Fibroblast of villous mesenchyme (primary cell): ENCODE measurements around the gene GJD3. TPM values are rescaled to one million over a fixed set of nuclear protein-coding genes. Genes with fewer than 3 reads are reported as not detected.

Experiments used
- DNase-seq: peaks from one replicate; pipeline ENCODE4 v3.0.0-alpha.2; 2010; ENCODE audit warnings: low read depth
- H3K4me3 ChIP-seq: 2 replicates; pipeline ENCODE4 v1.5.1; 2011; ENCODE audit warnings: low read depth, mild to moderate bottlenecking, low read length
- small RNA-seq: library from RNA; depleted of rRNA; stranded (forward); fragments of <200 nt; gene quantifications from one replicate; pipeline ENCODE3, GENCODE V24; 2012
- total RNA-seq: library from RNA; depleted of rRNA; stranded (reverse); fragments of >200 nt; gene quantifications from 2 replicates; pipeline ENCODE4 v1.2.3, GENCODE V29; 2012
- TF ChIP-seq, protein P1 (sequence below): IDR thresholded peaks from 2 replicates; pipeline ENCODE4 v1.5.1; 2012; ENCODE audit warnings: low read depth, mild to moderate bottlenecking, low read length; ENCODE audit not compliant: insufficient read depth

GJD3 gene
- total RNA-seq, 1 donor, result 2.2 TPM

GRCh38 chr17:40315678-40316570 is 48.6 kb downstream of the GJD3 start:
- H3K4me3 ChIP-seq, result no peak overlapping the region
- DNase-seq, result no peak
- TF ChIP-seq, protein P1, sequence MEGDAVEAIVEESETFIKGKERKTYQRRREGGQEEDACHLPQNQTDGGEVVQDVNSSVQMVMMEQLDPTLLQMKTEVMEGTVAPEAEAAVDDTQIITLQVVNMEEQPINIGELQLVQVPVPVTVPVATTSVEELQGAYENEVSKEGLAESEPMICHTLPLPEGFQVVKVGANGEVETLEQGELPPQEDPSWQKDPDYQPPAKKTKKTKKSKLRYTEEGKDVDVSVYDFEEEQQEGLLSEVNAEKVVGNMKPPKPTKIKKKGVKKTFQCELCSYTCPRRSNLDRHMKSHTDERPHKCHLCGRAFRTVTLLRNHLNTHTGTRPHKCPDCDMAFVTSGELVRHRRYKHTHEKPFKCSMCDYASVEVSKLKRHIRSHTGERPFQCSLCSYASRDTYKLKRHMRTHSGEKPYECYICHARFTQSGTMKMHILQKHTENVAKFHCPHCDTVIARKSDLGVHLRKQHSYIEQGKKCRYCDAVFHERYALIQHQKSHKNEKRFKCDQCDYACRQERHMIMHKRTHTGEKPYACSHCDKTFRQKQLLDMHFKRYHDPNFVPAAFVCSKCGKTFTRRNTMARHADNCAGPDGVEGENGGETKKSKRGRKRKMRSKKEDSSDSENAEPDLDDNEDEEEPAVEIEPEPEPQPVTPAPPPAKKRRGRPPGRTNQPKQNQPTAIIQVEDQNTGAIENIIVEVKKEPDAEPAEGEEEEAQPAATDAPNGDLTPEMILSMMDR, result no peak

GRCh38 chr17:40315206-40315605 is 49.3 kb downstream of the GJD3 start:
- no peak overlapping the region for H3K4me3 ChIP-seq
- TF ChIP-seq, protein P1, result no peak
- DNase-seq, result no peak

DNA sequence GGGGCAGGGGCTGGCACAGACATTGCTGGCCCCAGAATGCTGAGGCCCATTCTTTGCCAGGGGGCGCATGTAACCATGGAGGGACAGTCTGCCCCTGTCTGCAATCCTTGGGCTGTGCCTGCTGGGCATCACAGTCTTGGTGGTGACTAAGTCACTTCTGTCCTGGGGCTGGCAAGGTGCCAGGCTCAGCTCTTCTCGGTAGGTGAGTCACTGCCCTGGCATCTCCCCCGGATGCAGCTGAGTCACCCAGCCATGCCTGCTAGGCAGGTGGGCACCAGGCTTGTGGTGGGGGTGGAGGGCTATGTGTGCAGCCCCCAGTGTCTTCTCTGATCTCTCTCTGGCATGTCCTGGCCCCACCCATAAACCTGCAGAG is 50.0 kb downstream of the GJD3 start:
- TF ChIP-seq, protein P1, result no peak
- DNase-seq, result peak; percentile 84

DNA sequence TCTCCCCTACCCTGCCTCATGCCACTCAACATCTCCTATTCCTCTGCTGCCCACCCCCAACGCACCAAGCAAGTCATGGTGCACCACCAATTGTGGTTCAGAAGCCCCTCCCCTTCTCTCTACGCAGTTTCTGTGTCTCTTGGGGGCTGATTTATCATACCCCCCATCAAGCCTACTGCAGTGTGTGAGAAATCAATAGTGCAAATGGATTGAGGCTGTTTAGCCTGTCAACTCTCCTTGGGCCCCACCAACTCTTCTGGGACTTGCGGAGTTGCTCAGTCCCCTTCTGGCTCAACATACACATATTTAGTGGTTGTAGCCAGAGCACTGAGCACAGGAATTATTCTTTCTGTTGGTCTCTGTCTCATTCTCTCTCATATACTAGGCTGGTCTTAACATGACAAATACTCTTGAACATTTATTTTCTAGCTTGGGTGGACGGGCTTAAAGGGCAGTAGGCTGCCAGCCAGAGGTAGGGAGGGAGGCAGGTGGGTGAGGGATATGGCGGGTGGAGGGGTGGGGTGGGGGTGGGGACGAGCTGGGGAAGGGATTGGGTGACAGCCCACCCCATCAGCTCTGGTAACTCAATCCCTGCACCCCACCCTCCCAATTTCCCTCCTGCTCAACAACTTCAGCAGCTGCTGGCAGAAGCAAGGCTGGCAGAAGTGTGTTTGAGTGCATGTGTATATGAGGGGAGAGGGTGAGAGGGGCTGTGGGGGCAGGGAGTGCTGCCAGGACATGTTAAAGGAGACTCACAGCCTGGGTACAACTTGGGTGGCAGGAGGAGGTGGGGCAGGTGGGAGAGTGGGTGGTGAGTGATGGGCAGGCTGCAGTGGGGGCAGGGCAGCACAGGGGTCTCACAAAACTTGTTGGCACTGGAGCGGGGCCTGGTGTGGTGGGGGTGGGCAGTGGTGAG is 50.6 kb downstream of the GJD3 start:
- TF ChIP-seq, protein P1, result no peak
- no peak for DNase-seq
- no peak overlapping the region for H3K4me3 ChIP-seq

More for the DNA sequence above, 50.0 kb downstream of the GJD3 start:
- no peak overlapping the region for H3K4me3 ChIP-seq

Small RNAs within 50 kb of the gene (small RNA-seq; reads per million reads assigned to genes)
- gene RF00019 (not detected), gene RNA5SP441 (not detected)

Other genes with a start within 250 kb of the GJD3 start
- 64.4 and 73.0 TPM in 2 replicates for gene MSL1, start 242.8 kb downstream of the GJD3 start, total RNA-seq
- 42.5 and 51.8 TPM in 2 replicates for gene CASC3, start 224.2 kb downstream of the GJD3 start, total RNA-seq
- gene RAPGEFL1, start 187.3 kb downstream of the GJD3 start, total RNA-seq, result 2.2 and 2.6 TPM in 2 replicates
- 6.1 and 11.2 TPM in 2 replicates for gene WIPF2, start 145.4 kb downstream of the GJD3 start, total RNA-seq
- 19.0 and 28.5 TPM in 2 replicates for gene CDC6, start 76.9 kb downstream of the GJD3 start, total RNA-seq
- gene RARA, start 55.6 kb downstream of the GJD3 start, total RNA-seq, result 20.3 and 23.5 TPM in 2 replicates
- 39.9 and 105 TPM in 2 replicates for gene TOP2A, start 53.2 kb upstream of the GJD3 start, total RNA-seq
- 188 and 225 TPM in 2 replicates for gene IGFBP4, start 78.7 kb upstream of the GJD3 start, total RNA-seq
- gene TNS4, start 136.9 kb upstream of the GJD3 start, total RNA-seq, result not detected in 2 replicates
- not detected in 2 replicates for gene CCR7, start 200.7 kb upstream of the GJD3 start, total RNA-seq